Liver (tissue), 3 donors: Measurements from ENCODE around the gene PPP2CA.
"Not testable (repeated sequence)": the region's sequence is repeated elsewhere in the genome, so short reads cannot be mapped to it uniquely, and the experiment has no call there.

Source experiments
- FOXA1 ChIP-seq: IDR thresholded peaks from 2 replicates; pipeline ENCODE4 v1.6.1; 2016; ENCODE audit warnings: antibody characterized with exemption
- RAD21 ChIP-seq, 2 donors: IDR thresholded peaks; 2 replicates each; pipeline ENCODE4 v1.6.1; 2016; ENCODE audit warnings: antibody characterized with exemption in 2 of 2, mild to moderate bottlenecking in 2 of 2
- SP1 ChIP-seq: IDR thresholded peaks from 2 replicates; pipeline ENCODE4 v1.6.1; 2018; ENCODE audit warnings: antibody characterized with exemption, mild to moderate bottlenecking
- TF ChIP-seq, protein P1 (sequence below): fragments of 150-350 bp; IDR thresholded peaks from 2 replicates; pipeline ENCODE4 v1.5.1; 2017; ENCODE audit warnings: improper control_type of control experiment, low read depth, low read length; ENCODE audit not compliant: missing input control
- donor health status: healthy.
- donor health status: healthy.

GRCh38 chr5:134152173-134152832 is 73.6 kb downstream of the PPP2CA start:
- not testable (repeated sequence) for TF ChIP-seq SP1; RAD21 (IDR thresholded peaks at IDR 0.05); FOXA1
- TF ChIP-seq, protein P1, sequence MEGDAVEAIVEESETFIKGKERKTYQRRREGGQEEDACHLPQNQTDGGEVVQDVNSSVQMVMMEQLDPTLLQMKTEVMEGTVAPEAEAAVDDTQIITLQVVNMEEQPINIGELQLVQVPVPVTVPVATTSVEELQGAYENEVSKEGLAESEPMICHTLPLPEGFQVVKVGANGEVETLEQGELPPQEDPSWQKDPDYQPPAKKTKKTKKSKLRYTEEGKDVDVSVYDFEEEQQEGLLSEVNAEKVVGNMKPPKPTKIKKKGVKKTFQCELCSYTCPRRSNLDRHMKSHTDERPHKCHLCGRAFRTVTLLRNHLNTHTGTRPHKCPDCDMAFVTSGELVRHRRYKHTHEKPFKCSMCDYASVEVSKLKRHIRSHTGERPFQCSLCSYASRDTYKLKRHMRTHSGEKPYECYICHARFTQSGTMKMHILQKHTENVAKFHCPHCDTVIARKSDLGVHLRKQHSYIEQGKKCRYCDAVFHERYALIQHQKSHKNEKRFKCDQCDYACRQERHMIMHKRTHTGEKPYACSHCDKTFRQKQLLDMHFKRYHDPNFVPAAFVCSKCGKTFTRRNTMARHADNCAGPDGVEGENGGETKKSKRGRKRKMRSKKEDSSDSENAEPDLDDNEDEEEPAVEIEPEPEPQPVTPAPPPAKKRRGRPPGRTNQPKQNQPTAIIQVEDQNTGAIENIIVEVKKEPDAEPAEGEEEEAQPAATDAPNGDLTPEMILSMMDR: not testable (repeated sequence)
